NOMO-1 treated with DMSO at 0.1 percent for 48 hours (cell line): Measurements from ENCODE around the gene SEMA6A.

ENCODE experiments used
- DNase-seq: peaks from one replicate; lab custom pipeline; 2025; ENCODE audit not compliant: unreplicated experiment; lab: John Stamatoyannopoulos, UW

SEMA6A gene

DNA sequence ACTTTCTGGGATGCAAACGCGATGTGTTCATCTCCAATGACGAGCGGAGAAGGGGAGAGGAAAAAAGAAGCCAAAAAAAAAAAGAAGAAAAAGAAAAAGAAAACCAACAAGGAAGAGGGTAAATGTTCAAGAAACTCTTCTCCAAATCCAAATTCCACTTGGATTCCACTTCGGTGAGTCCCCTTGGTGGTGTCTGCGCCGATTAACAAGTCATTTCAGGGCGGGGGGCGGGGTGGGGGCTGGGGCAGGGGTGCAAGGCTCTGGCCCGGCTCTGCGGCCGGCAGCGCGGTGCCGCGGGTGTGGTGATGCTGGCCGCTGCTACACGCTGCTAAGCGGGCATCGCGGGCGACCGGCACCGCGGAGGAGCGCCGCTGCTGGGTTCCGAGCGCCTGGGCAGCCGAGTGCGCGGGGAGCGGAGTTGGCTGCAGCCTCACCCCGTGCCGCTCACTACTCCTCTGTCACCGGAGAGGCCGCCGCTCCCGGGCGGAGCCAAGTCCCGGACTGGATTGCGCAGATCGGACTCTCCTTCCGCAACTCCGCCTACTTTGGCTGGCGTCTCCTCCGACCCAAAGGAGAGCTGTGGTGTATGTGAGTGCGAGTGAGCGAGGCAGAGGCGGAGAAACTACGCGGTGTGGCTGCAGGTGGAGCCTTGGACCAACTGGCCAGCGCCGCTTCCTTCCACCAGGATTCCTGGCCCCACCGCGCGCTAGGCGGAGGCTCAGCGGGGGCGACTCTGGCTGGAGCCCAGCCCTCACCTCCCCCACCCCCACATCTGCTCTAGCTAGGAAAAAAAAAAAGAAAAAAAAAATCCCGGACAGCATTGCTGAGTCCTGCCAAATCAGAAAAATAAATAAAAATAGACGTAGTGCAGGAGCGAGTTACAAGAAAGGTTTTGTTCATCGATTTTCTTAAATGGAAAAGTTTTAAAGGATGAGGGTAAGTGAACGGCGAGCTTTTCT lies at the start of gene SEMA6A:
TSS of gene SEMA6A (minus strand) at position 457 of the 959 bp plus-strand sequence. CDS start 69,879 bp downstream, outside the sequence.
- DNase-seq: peak; percentile 55

DNA sequence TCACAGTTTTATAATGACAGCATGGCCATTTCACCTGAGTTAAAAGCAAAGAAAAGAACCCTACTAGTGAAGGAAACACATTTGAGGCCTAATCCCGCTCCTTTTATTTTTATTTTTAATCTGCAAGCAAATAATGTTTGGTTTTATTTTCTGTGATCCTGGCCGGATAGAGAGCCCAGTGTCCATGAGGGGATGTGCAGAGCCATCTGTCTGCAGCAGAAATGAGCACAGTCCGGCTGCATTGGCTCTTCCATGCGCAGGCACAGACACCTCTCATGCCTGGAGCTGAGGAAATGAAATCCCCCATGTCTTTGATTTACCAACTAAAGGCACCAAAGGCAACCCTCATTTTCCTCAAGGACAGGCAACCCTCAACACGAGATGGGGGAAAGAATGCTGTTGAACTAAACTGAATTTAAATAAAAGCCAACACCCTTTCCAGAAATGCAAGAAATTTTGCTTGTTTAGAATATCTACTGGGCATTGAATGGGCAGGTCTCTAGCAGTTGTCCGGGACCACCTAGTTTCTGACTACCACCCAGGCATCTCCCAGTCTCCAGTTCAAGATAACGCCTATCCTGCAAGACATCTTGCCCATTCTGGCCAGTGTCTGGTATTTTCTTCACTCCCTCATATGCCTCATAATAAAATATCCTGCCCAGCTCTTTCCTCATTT lies 47.9 kb upstream of the SEMA6A start:
- no peak for DNase-seq

GRCh38 chr5:116621599-116621998 lies 47.0 kb upstream of the SEMA6A start:
- DNase-seq: no peak

GRCh38 chr5:116616876-116617275 lies 42.3 kb upstream of the SEMA6A start:
- no peak for DNase-seq

- no peak for DNase-seq
These were observed 39.9 kb upstream of the SEMA6A start for GRCh38 chr5:116614603-116614920.

DNA sequence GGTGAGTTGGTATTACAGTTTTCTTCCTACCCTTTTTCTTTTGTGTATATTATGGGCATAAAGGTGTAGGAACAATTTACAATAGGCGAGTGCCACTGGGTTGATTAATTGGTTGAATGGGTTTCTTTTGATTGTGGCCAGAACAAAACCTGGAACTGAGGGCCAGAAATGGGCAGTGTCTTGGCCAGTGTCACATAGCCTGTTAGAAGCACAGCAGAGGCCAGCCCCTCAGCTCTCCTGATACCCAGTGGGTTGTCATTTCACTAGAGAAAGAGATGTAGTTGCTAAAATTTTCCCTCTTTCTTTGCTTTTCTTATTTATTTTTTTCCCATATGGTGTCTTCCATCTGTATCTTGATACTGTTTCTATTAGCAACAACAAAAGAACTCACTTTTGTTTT lies 38.8 kb upstream of the SEMA6A start:
- no peak for DNase-seq

GRCh38 chr5:116612431-116612830 lies 37.8 kb upstream of the SEMA6A start:
- no peak for DNase-seq

GRCh38 chr5:116605310-116606070 lies 30.9 kb upstream of the SEMA6A start:
- no peak for DNase-seq

DNA sequence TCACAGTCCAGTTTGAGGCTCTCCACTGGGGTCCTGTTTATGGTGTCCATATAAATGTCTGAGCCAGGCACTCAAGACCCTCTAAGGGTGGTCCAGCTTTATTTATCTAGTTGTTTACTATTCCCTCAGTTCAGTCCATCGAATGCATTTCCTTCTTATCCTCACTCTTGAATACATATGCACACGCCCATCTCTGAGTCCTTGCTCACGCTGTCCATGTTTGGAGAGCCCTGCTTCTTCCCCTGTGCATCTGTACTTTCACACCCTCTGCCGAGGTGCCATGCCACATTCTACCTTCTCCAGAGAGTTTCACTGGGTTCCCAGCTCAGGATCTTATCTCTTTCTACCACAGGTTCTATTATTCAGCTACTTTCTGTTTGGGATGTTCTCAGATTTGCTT lies 30.2 kb upstream of the SEMA6A start:
- no peak for DNase-seq

DNA sequence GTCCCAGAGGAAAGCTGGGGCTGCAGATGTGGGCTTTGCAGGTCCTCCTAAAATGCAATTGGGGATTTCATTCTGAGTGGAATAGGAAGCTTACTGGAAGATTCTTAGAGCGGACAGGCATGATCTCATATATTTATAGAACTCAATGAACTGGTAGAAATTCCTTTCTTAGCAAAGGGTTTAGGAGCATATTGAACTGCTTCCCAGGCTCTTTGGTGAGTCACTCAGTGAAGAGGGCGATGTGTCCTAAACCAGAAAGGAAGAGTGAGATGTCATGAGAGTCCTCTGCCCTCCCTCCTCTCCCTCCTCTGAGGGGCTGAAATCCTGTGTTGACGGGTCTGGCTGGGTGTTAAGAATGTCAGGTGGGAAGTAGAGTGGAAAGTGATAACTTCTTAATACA lies 26.3 kb upstream of the SEMA6A start:
- DNase-seq: no peak

GRCh38 chr5:116598911-116599310 lies 24.3 kb upstream of the SEMA6A start:
- DNase-seq: no peak

DNA sequence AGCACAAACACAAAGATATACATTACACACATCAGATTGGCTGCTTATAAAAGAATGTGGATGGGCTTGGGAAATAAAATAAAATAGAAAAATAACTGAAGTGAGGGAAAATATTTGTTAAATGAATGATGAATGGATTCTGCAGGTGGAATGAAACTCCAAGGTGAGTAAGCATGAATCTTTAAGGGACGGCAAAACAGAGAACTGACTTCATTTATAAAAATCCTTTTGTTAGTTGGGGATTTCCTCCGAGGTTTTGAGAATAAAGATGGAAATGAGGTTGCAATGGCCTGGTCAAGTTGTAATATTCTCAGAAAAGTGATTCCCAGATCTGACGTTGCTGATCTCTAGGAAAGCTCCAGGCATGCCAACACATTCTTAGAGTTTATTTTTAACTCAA lies 20.9 kb upstream of the SEMA6A start:
- DNase-seq: no peak

GRCh38 chr5:116593340-116593739 lies 18.7 kb upstream of the SEMA6A start:
- DNase-seq: no peak

DNA sequence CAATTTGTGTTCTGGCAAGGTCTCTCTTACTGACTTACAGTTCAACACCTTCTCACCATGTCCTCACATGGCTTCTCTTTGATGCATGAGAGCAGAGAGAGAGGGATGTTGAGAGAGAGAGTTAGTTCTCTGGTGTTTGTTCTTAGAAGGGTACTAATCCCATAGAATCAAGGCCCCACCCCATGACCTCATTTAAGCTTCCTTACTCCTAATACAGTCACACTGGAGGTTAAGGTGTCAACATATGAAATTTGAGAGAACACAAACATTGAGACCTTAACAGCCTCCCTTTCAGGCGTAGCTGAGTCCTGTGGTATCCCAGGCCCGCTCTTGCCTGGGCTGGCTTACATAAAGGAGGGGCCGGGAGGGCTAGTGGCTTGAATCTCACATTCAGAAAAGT lies 10.6 kb upstream of the SEMA6A start:
- no peak for DNase-seq

DNA sequence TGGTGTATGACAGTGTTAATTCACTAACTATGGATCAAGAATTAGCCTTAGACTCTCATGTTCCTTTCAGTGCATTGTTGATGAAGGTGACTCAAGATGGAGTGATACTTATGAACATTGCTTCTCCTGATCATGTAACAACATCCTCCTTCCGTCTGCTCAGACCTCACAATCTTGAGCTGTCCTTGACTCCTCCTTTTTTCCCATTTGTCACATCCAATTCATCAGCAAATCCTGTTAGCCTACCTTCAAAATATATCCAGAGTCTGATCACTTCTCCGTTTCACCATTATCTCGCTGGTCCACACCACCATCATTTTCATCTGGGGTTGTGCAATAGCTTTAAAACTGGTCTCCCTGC lies 9.2 kb upstream of the SEMA6A start:
- no peak for DNase-seq

DNA sequence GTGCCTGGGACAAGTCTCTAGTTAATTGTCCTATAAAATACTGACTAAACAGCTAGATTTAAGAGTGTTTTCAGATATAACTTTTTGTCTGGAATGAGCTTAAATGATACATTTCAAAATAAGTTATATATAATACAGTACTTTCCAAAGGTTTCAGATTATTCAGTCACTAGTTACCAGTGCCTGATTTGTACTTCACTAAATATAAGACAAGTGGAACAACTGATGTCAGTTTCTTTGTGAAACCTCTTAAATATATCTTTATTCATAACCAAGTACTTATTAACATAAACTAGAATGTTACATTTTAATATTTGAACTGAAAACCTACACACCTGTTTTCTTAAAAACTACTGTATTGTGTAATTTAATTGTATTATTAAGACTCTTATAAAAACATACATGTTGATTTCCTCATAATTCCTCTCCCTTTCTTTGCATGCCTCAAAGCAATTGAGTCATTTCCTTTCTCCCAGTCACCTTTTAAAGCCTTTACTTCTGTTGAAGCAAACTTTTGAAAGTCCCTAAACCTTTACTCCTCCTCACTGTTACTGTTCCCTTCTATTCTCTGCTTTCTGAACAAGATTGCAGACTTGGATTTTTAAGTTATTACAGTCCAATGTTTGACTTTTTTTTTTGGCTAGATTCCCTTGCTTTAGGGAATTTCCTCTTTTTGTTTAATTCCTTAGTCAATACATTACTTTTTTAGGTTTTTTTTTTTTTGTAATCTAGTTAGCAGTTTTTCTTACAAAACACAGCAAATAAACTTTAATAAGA lies 8.7 kb upstream of the SEMA6A start:
- DNase-seq: no peak

- no peak for DNase-seq
These were observed 7.3 kb upstream of the SEMA6A start for GRCh38 chr5:116581910-116582309.

DNA sequence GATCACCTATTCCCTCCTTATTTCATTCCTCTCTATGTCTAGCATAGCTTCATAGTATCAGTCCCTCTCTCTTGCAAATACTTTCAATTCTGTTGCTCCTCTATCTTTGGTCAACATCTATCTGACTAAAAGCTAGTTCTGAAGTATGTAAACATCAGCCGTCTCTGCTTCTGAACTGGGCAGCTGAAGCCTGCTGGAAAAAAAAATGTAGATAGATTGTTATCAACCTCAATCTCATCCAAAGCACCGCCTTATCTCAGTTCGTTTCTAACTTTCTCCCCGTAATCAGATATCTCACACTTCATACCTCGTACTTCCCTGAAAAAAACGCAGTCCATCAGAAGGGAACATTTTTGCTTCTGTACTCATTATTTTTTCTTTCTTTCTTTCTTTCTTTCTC lies 4.5 kb upstream of the SEMA6A start:
- no peak for DNase-seq

DNA sequence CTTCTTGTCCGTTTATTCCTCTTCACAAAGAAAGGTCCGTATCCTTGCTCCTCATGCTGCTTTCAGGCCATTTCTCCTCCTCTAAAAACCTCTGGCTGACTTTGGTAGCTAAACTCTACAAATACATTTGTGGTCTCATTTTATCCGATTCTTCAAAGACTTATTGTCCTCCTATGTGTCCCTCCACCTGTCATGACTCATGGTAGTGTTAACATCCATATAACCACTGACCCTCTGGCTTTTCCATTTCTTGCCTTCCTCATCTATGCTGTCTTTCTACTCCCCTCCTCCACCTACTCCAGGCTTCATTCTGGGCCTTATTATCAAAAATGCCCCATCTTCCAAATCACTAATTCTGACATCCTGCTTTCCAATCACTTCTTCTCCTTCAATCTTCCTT lies 4.1 kb upstream of the SEMA6A start:
- DNase-seq: no peak

GRCh38 chr5:116577064-116577788 lies 2.6 kb upstream of the SEMA6A start:
- DNase-seq: no peak
